H9 (cell line): ENCODE results near the gene SSBP3. TPM values are rescaled to one million over a fixed set of nuclear protein-coding genes. Genes with fewer than 3 reads are reported as not detected.
A peak's percentile ranks its signal among the peaks of the same experiment; 100 is the strongest.

Experiments
- DNase-seq: peaks from one replicate; pipeline ENCODE4 v3.0.0-alpha.2; 2017
- H2AFZ ChIP-seq: one replicate; pipeline ENCODE4 v1.6.1; 2013; ENCODE audit warnings: mild to moderate bottlenecking, low read length, control low read depth, moderate library complexity
- H2AK5ac ChIP-seq: 2 replicates; pipeline ENCODE4 v1.6.1; 2013; ENCODE audit warnings: low read length, control low read depth, mixed read lengths; ENCODE audit not compliant: insufficient read length
- H2BK120ac ChIP-seq: one replicate; pipeline ENCODE4 v1.6.1; 2013; ENCODE audit warnings: low read depth, mild to moderate bottlenecking, low read length, control low read depth, inconsistent platforms; ENCODE audit not compliant: poor library complexity, severe bottlenecking
- H2BK12ac ChIP-seq: 2 replicates; pipeline ENCODE4 v1.6.1; 2013; ENCODE audit warnings: low read length, control low read depth, mixed read lengths, low read depth; ENCODE audit not compliant: insufficient read length
- H2BK15ac ChIP-seq: 2 replicates; pipeline ENCODE4 v1.6.1; 2013; ENCODE audit warnings: low read depth, low read length, control low read depth
- H2BK20ac ChIP-seq: one replicate; pipeline ENCODE4 v1.6.1; 2013; ENCODE audit warnings: low read depth, mild to moderate bottlenecking, low read length, control low read depth, inconsistent platforms; ENCODE audit not compliant: poor library complexity, severe bottlenecking
- H2BK5ac ChIP-seq: 2 replicates; pipeline ENCODE4 v1.6.1; 2013; ENCODE audit warnings: low read length, control low read depth, mixed read lengths; ENCODE audit not compliant: insufficient read length
- H3K14ac ChIP-seq: 2 replicates; pipeline ENCODE4 v1.6.1; 2013; ENCODE audit warnings: low read length, control low read depth; ENCODE audit not compliant: insufficient read depth
- H3K18ac ChIP-seq: 2 replicates; pipeline ENCODE4 v1.6.1; 2013; ENCODE audit warnings: low read depth, mild to moderate bottlenecking, mixed read lengths, low read length, control low read depth; ENCODE audit not compliant: insufficient read length
- H3K23ac ChIP-seq: 2 replicates; pipeline ENCODE4 v1.6.1; 2013; ENCODE audit warnings: low read length, control low read depth, mixed read lengths, low read depth; ENCODE audit not compliant: insufficient read length
- H3K23me2 ChIP-seq: 2 replicates; pipeline ENCODE4 v1.6.1; 2013; ENCODE audit warnings: low read depth, mild to moderate bottlenecking, mixed read lengths, low read length, control low read depth; ENCODE audit not compliant: insufficient read length, poor library complexity, severe bottlenecking
- H3K27ac ChIP-seq: 2 replicates; pipeline ENCODE4 v1.5.1; 2013; ENCODE audit warnings: low read length, control low read depth, mixed read lengths, low read depth; ENCODE audit not compliant: insufficient read length
- H3K27me3 ChIP-seq: 2 replicates; pipeline ENCODE4 v1.6.1; 2013; ENCODE audit warnings: low read length, control low read depth, inconsistent platforms; ENCODE audit not compliant: insufficient read depth
- H3K4ac ChIP-seq: 2 replicates; pipeline ENCODE4 v1.6.1; 2013; ENCODE audit warnings: low read depth, mild to moderate bottlenecking, control low read depth, inconsistent platforms, low read length, moderate library complexity
- H3K4me1 ChIP-seq: 2 replicates; pipeline ENCODE4 v1.6.1; 2013; ENCODE audit warnings: low read length, control low read depth, inconsistent platforms; ENCODE audit not compliant: insufficient read depth
- H3K4me2 ChIP-seq: 2 replicates; pipeline ENCODE4 v1.6.1; 2013; ENCODE audit warnings: low read length, control low read depth, mixed read lengths; ENCODE audit not compliant: insufficient read length, insufficient read depth
- H3K56ac ChIP-seq: 2 replicates; pipeline ENCODE4 v1.6.1; 2013; ENCODE audit warnings: low read depth, mild to moderate bottlenecking, mixed read lengths, low read length, control low read depth; ENCODE audit not compliant: insufficient read length
- H3K79me1 ChIP-seq: 2 replicates; pipeline ENCODE4 v1.6.1; 2013; ENCODE audit warnings: low read depth, mild to moderate bottlenecking, moderate library complexity, low read length, control low read depth, inconsistent platforms; ENCODE audit not compliant: insufficient read depth, poor library complexity, severe bottlenecking
- H3K79me2 ChIP-seq: 2 replicates; pipeline ENCODE4 v1.6.1; 2013; ENCODE audit warnings: low read length, control low read depth, inconsistent platforms; ENCODE audit not compliant: insufficient read depth
- H3K9ac ChIP-seq: 2 replicates; pipeline ENCODE4 v1.6.1; 2013; ENCODE audit warnings: low read length, control low read depth, mixed read lengths; ENCODE audit not compliant: insufficient read length; ENCODE audit errors: extremely low read depth
- H3K9me3 ChIP-seq: one replicate; pipeline ENCODE4 v1.6.1; 2013; ENCODE audit warnings: low read depth, low read length, inconsistent platforms; ENCODE audit not compliant: control insufficient read depth
- H3T11ph ChIP-seq: one replicate; pipeline ENCODE4 v1.6.1; 2013; ENCODE audit warnings: mild to moderate bottlenecking, low read length, control low read depth, inconsistent platforms
- H4K20me1 ChIP-seq: one replicate; pipeline ENCODE4 v1.6.1; 2013; ENCODE audit not compliant: control insufficient read depth, insufficient read length, insufficient read depth
- H4K5ac ChIP-seq: 2 replicates; pipeline ENCODE4 v1.6.1; 2013; ENCODE audit warnings: low read depth, mild to moderate bottlenecking, mixed read lengths, low read length, control low read depth; ENCODE audit not compliant: insufficient read length
- H4K8ac ChIP-seq: replicated peaks from 2 replicates; pipeline ENCODE4 v1.6.1; 2013; ENCODE audit warnings: low read length, control low read depth, mixed read lengths, low read depth; ENCODE audit not compliant: insufficient read length
- H4K91ac ChIP-seq: 2 replicates; pipeline ENCODE4 v1.6.1; 2013; ENCODE audit warnings: low read depth, mild to moderate bottlenecking, moderate library complexity, mixed read lengths, low read length, control low read depth; ENCODE audit not compliant: insufficient read length
- H3K27ac Mint-ChIP-seq, 3 experiments: 2 replicates in 2 of 3; 3 replicates in 1 of 3; pipeline ENCODE4 v1.8.0; 2020 to 2021; ENCODE audit warnings: mixed read lengths in 3 of 3, mild to moderate bottlenecking in 1 of 3, moderate library complexity in 1 of 3
- H3K27me3 Mint-ChIP-seq: 2 replicates; pipeline ENCODE4 v1.8.0; 2021; ENCODE audit warnings: low read depth, mild to moderate bottlenecking, moderate library complexity, mixed read lengths
- H3K36me3 Mint-ChIP-seq, 3 experiments: 2 replicates in 2 of 3; 3 replicates in 1 of 3; pipeline ENCODE4 v1.8.0; 2020 to 2021; ENCODE audit warnings: low read depth in 3 of 3, mixed read lengths in 3 of 3; ENCODE audit not compliant: insufficient read depth in 1 of 3
- H3K4me1 Mint-ChIP-seq, 2 experiments: 2 replicates each; pipeline ENCODE4 v1.8.0; 2020; ENCODE audit warnings: mixed read lengths in 2 of 2
- H3K4me3 Mint-ChIP-seq, 2 experiments: 2 replicates in 1 of 2; 3 replicates in 1 of 2; pipeline ENCODE4 v1.8.0; 2020 to 2021; ENCODE audit warnings: mild to moderate bottlenecking in 2 of 2, mixed read lengths in 2 of 2, moderate library complexity in 1 of 2
- H3K9me3 Mint-ChIP-seq, 2 experiments: 2 replicates in 1 of 2; 3 replicates in 1 of 2; pipeline ENCODE4 v1.8.0; 2020; ENCODE audit warnings: mild to moderate bottlenecking in 2 of 2, mixed read lengths in 2 of 2, moderate library complexity in 1 of 2
- CTCF ChIP-seq: fragments of 200-600 bp; sonication (generic); conservative IDR thresholded peaks from 3 replicates; pipeline ENCODE4 v1.8.0; 2021; ENCODE audit warnings: antibody characterized with exemption, mild to moderate bottlenecking
- WGBS: extraction: QIAGEN DNeasy Blood & Tissue Kit; methylation state at CpG from one replicate; pipeline ENCODE4 v1.1.7; 2013; ENCODE audit warnings: missing lambda C conversion rate, low lambda C conversion rate, mixed read lengths; ENCODE audit not compliant: insufficient read length; ENCODE audit errors: extremely low coverage; 5-methylcytosine and 5-hydroxymethylcytosine counted together
- total RNA-seq: library from RNA; stranded (reverse); gene quantifications from 2 replicates; pipeline ENCODE4 v1.2.1, GENCODE V29; 2021

SSBP3 gene
- total RNA-seq, 1 experiment from 2014 or later = 126 TPM

GRCh38 chr1:54285815-54286345 lies 120.3 kb downstream of the SSBP3 start:
- no peak overlapping the region for H3K23ac ChIP-seq
- no peak overlapping the region for H2BK12ac ChIP-seq
- H2BK15ac ChIP-seq = no peak overlapping the region
- Mint-ChIP-seq H3K36me3 (peaks cover 0 to 2% (median under 1%) of the 10 kb centered on the region in 3 experiments; a peak in 1 of 7 replicates), H3K9me3 (no peaks in the 10 kb centered on the region), H3K4me1 (peaks cover 64 to 73% of the 10 kb centered on the region in 2 experiments), H3K27ac (peak overlapping the region in 2 of 3 experiments; percentile 59 to 68; a peak in 4 of 7 replicates), H3K4me3 (no peak overlapping the region; a peak in 1 of 5 replicates), H3K27me3 (no peaks in the 10 kb centered on the region)
- no peak overlapping the region for H3K4ac ChIP-seq
- H3K9me3 ChIP-seq = no peaks in the 10 kb centered on the region
- H3K27ac ChIP-seq = no peak overlapping the region
- no peaks in the 10 kb centered on the region for H4K20me1 ChIP-seq
- H2AFZ ChIP-seq = no peak overlapping the region
- peaks cover 24% of the 10 kb centered on the region for H3K4me1 ChIP-seq
- H2AK5ac ChIP-seq = no peak overlapping the region
- no peaks in the 10 kb centered on the region for H3K23me2 ChIP-seq
- H2BK5ac ChIP-seq = no peak overlapping the region
- peaks cover 4% of the 10 kb centered on the region for H3K79me1 ChIP-seq
- no peak overlapping the region for H3K18ac ChIP-seq
- no peak for TF ChIP-seq CTCF
- no peak overlapping the region for H3K9ac ChIP-seq
- no peak overlapping the region for H3K56ac ChIP-seq
- H2BK20ac ChIP-seq = no peak overlapping the region
- no peaks in the 10 kb centered on the region for H3K27me3 ChIP-seq
- no peak overlapping the region for H4K5ac ChIP-seq
- no CpG with 5 or more reads among the region's 5 CpGs for WGBS
- H4K91ac ChIP-seq = no peak overlapping the region
- no peak for DNase-seq
- no peak overlapping the region for H3T11ph ChIP-seq
- no peak overlapping the region for H3K4me2 ChIP-seq
- H4K8ac ChIP-seq = no peak overlapping the region
- H3K79me2 ChIP-seq = peaks cover 2% of the 10 kb centered on the region
- H2BK120ac ChIP-seq = no peak overlapping the region
- no peak overlapping the region for H3K14ac ChIP-seq
